Measurements from ENCODE around the gene TAF10. TPM values are rescaled to one million over a fixed set of nuclear protein-coding genes. Genes with fewer than 3 reads are reported as not detected.

TAF10 gene
- total RNA-seq, 1 donor from 2014 or later: 113 TPM

DNA sequence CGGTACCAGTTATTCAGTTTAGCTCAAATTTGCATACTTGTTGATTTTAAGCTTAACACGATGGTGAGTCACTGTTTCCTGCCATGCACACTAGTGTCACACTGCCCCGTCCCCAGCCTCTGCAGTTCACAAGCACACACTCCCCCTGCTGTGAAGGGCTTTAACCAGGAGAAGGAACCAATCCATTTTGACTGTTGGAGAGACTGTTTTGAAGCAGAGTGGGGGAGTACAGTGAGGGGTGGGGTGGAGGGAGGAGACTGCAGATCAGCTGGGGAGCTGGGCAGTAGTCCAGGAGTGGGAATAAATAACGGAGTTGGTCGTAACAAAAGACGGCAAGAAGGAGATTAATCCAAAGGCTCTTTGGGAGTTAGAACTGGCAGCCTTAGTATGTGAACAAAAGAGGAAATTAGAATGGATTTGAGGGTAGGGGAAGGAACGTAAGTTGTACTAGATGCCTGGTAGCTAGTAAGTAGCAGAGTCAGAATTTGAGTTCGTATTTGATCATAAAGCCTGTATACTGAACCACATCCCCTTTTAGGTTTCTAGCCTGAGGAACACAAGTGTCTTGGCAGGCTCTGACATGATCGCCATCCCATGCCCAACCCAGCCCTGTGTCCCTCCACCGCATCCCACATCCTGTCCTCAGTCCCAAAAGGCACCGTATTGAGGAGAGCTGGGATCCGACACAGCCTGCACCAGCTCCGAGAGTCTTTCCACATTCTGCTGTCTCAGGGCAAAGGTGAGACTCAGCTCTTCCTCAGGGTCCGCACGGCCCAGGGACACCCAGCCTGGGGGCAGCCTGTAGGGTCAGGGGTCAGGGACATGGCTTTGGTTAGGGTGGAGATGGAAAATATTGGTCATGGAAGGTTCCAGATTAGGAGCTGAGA lies 6.3 kb upstream of the TAF10 start:
- FAIRE-seq (peak; percentile 64), DNase-seq (ENCODE audit: low read depth) (peak; percentile 78)
- H3K9me3 Mint-ChIP-seq (ENCODE audit: unreplicated experiment): no peaks in the 10 kb centered on the region
- H2AFZ ChIP-seq (ENCODE audit: low read depth, low read length): peak overlapping the region; percentile 80
- peaks cover 13% of the 10 kb centered on the region for H3K4me1 Mint-ChIP-seq (ENCODE audit: low read depth, unreplicated experiment)
- peaks cover 4% of the 10 kb centered on the region for H3K27me3 Mint-ChIP-seq (ENCODE audit: low read depth, unreplicated experiment)
- H3K4me3 Mint-ChIP-seq (ENCODE audit: unreplicated experiment): no peak overlapping the region
- no peaks in the 10 kb centered on the region for H3K27me3 ChIP-seq (ENCODE audit: insufficient read depth, low read length)
- H3K36me3 Mint-ChIP-seq (ENCODE audit: low read depth, unreplicated experiment): peaks cover 13% of the 10 kb centered on the region
- no peak for TF ChIP-seq CTCF (IDR thresholded peaks at IDR 0.05; ENCODE audit: insufficient read depth, low read depth, low read length)
- TF ChIP-seq EZH2 (IDR thresholded peaks at IDR 0.05; ENCODE audit: insufficient read depth, low read length): no peak
- peak overlapping the region; percentile 90 for H3K9ac ChIP-seq (ENCODE audit: low read length)
- H3K79me2 ChIP-seq (ENCODE audit: insufficient read depth, low read length): peaks cover 18% of the 10 kb centered on the region
- H3K4me2 ChIP-seq (ENCODE audit: low read length): peak overlapping the region; percentile 99
- peaks cover 30% of the 10 kb centered on the region for H3K4me1 ChIP-seq (ENCODE audit: insufficient read depth, low read length)
- H3K27ac ChIP-seq (ENCODE audit: low read depth, low read length): peak overlapping the region; percentile 72
- H4K20me1 ChIP-seq (ENCODE audit: insufficient read depth, low read length): no peaks in the 10 kb centered on the region
- H3K9me3 ChIP-seq (ENCODE audit: insufficient read depth, low read depth, low read length): no peaks in the 10 kb centered on the region
- peak overlapping the region; percentile 37 for H3K27ac Mint-ChIP-seq (ENCODE audit: unreplicated experiment)
- peak overlapping the region; percentile 85 for H3K4me3 ChIP-seq (ENCODE audit: insufficient read depth, low read depth, low read length)
- no peaks in the 10 kb centered on the region for H3K36me3 ChIP-seq (ENCODE audit: insufficient read depth, low read length)

GRCh38 chr11:6617315-6617781 lies 5.3 kb upstream of the TAF10 start:
- TF ChIP-seq CTCF (IDR thresholded peaks at IDR 0.05; ENCODE audit: insufficient read depth, low read depth, low read length): no peak
- no peak for TF ChIP-seq EZH2 (IDR thresholded peaks at IDR 0.05; ENCODE audit: insufficient read depth, low read length)
- Histone ChIP-seq H3K4me3 (ENCODE audit: insufficient read depth, low read depth, low read length) (peak overlapping the region; percentile 85), H3K4me2 (ENCODE audit: low read length) (peak overlapping the region; percentile 99), H3K36me3 (ENCODE audit: insufficient read depth, low read length) (no peaks in the 10 kb centered on the region), H2AFZ (ENCODE audit: low read depth, low read length) (no peak overlapping the region), H3K9ac (ENCODE audit: low read length) (peak overlapping the region; percentile 90), H3K9me3 (ENCODE audit: insufficient read depth, low read depth, low read length) (no peaks in the 10 kb centered on the region), H3K27ac (ENCODE audit: low read depth, low read length) (peak overlapping the region; percentile 11), H3K79me2 (ENCODE audit: insufficient read depth, low read length) (peaks cover 18% of the 10 kb centered on the region), H3K27me3 (ENCODE audit: insufficient read depth, low read length) (no peaks in the 10 kb centered on the region), H4K20me1 (ENCODE audit: insufficient read depth, low read length) (no peaks in the 10 kb centered on the region), H3K4me1 (ENCODE audit: insufficient read depth, low read length) (peaks cover 38% of the 10 kb centered on the region)
- peaks cover 13% of the 10 kb centered on the region for H3K4me1 Mint-ChIP-seq (ENCODE audit: low read depth, unreplicated experiment)
- no peak overlapping the region for H3K27ac Mint-ChIP-seq (ENCODE audit: unreplicated experiment)
- DNase-seq (ENCODE audit: low read depth): no peak
- H3K9me3 Mint-ChIP-seq (ENCODE audit: unreplicated experiment): no peaks in the 10 kb centered on the region
- H3K36me3 Mint-ChIP-seq (ENCODE audit: low read depth, unreplicated experiment): peaks cover 13% of the 10 kb centered on the region
- no peak overlapping the region for H3K4me3 Mint-ChIP-seq (ENCODE audit: unreplicated experiment)
- peaks cover 4% of the 10 kb centered on the region for H3K27me3 Mint-ChIP-seq (ENCODE audit: low read depth, unreplicated experiment)
- no peak for FAIRE-seq
